ENCODE measurements around the gene CTTN.

DNA sequence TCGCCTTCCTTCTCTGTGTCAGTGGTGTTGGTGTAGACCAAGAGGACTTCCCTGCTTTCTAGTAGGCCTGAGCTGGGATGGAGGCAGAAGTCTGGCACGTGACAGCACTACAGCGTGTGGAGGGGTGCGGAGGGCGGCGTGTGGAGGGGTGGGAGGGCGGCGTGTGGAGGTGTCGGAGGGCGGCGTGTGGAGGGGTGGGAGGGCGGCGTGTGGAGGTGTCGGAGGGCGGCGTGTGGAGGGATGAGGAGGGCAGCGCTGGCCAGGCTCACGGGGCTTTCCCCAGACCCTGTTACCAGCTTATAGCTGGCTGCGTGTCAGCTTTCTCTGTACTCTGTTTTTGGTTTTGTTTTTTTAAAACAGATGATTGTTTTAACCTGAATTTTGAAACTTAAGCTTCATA, 45.7 kb upstream of the CTTN start:
- TF ChIP-seq, protein P1, sequence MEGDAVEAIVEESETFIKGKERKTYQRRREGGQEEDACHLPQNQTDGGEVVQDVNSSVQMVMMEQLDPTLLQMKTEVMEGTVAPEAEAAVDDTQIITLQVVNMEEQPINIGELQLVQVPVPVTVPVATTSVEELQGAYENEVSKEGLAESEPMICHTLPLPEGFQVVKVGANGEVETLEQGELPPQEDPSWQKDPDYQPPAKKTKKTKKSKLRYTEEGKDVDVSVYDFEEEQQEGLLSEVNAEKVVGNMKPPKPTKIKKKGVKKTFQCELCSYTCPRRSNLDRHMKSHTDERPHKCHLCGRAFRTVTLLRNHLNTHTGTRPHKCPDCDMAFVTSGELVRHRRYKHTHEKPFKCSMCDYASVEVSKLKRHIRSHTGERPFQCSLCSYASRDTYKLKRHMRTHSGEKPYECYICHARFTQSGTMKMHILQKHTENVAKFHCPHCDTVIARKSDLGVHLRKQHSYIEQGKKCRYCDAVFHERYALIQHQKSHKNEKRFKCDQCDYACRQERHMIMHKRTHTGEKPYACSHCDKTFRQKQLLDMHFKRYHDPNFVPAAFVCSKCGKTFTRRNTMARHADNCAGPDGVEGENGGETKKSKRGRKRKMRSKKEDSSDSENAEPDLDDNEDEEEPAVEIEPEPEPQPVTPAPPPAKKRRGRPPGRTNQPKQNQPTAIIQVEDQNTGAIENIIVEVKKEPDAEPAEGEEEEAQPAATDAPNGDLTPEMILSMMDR (IDR thresholded peaks at IDR 0.05) = no peak
- no peak for TF ChIP-seq POLR2A (IDR thresholded peaks at IDR 0.05)
